HG03442 (cell line): ENCODE data around the gene ASCL2.

Experiments
- ATAC-seq: cut with Tn5 transposase; IDR thresholded peaks from one replicate; pipeline ENCODE4 v1.9.1; 2021; ENCODE audit warnings: mild to moderate bottlenecking, moderate library complexity; ENCODE audit not compliant: unreplicated experiment

Gene ASCL2

GRCh38 chr11:2263071-2263565 lies 7.3 kb downstream of the ASCL2 start:
- ATAC-seq: no peak

- ATAC-seq: no peak
These were observed 7.9 kb downstream of the ASCL2 start for GRCh38 chr11:2262301-2263070.

GRCh38 chr11:2261436-2262230 lies 8.8 kb downstream of the ASCL2 start:
- no peak for ATAC-seq

- no peak for ATAC-seq
These were observed 9.7 kb downstream of the ASCL2 start for GRCh38 chr11:2260491-2261364.

GRCh38 chr11:2259897-2260451 lies 10.4 kb downstream of the ASCL2 start:
- ATAC-seq: no peak

GRCh38 chr11:2259466-2259830 lies 10.9 kb downstream of the ASCL2 start:
- no peak for ATAC-seq

GRCh38 chr11:2258501-2259465 lies 11.6 kb downstream of the ASCL2 start:
- ATAC-seq: no peak

GRCh38 chr11:2256951-2257700 lies 13.3 kb downstream of the ASCL2 start:
- no peak for ATAC-seq

- ATAC-seq: no peak
These were observed 14.0 kb downstream of the ASCL2 start for GRCh38 chr11:2256293-2256913.

GRCh38 chr11:2252018-2252417 lies 18.4 kb downstream of the ASCL2 start:
- ATAC-seq: no peak

- no peak for ATAC-seq
These were observed 19.2 kb downstream of the ASCL2 start for GRCh38 chr11:2251138-2251537.

GRCh38 chr11:2250485-2250884 lies 19.9 kb downstream of the ASCL2 start:
- ATAC-seq: no peak

- no peak for ATAC-seq
These were observed 20.3 kb downstream of the ASCL2 start for GRCh38 chr11:2250041-2250440.

GRCh38 chr11:2249189-2249916 lies 21.0 kb downstream of the ASCL2 start:
- ATAC-seq: no peak

GRCh38 chr11:2248762-2249161 lies 21.6 kb downstream of the ASCL2 start:
- no peak for ATAC-seq

GRCh38 chr11:2248242-2248641 lies 22.1 kb downstream of the ASCL2 start:
- ATAC-seq: no peak

GRCh38 chr11:2247496-2247895 lies 22.9 kb downstream of the ASCL2 start:
- no peak for ATAC-seq

GRCh38 chr11:2240834-2241233 lies 29.6 kb downstream of the ASCL2 start:
- ATAC-seq: no peak
